NK-92 (cell line): ENCODE results near the gene LCNL1.

Source experiments
- DNase-seq: peaks from one replicate; lab custom pipeline; 2025; ENCODE audit not compliant: unreplicated experiment; lab: John Stamatoyannopoulos, UW

Gene LCNL1

GRCh38 chr9:136946228-136947027, 36.4 kb upstream of the LCNL1 start:
- no peak for DNase-seq

GRCh38 chr9:136947028-136947891, 35.5 kb upstream of the LCNL1 start:
- DNase-seq = no peak

- DNase-seq = no peak
These were observed 34.8 kb upstream of the LCNL1 start for GRCh38 chr9:136947955-136948510.

GRCh38 chr9:136949239-136949816, 33.5 kb upstream of the LCNL1 start:
- DNase-seq = no peak

DNA sequence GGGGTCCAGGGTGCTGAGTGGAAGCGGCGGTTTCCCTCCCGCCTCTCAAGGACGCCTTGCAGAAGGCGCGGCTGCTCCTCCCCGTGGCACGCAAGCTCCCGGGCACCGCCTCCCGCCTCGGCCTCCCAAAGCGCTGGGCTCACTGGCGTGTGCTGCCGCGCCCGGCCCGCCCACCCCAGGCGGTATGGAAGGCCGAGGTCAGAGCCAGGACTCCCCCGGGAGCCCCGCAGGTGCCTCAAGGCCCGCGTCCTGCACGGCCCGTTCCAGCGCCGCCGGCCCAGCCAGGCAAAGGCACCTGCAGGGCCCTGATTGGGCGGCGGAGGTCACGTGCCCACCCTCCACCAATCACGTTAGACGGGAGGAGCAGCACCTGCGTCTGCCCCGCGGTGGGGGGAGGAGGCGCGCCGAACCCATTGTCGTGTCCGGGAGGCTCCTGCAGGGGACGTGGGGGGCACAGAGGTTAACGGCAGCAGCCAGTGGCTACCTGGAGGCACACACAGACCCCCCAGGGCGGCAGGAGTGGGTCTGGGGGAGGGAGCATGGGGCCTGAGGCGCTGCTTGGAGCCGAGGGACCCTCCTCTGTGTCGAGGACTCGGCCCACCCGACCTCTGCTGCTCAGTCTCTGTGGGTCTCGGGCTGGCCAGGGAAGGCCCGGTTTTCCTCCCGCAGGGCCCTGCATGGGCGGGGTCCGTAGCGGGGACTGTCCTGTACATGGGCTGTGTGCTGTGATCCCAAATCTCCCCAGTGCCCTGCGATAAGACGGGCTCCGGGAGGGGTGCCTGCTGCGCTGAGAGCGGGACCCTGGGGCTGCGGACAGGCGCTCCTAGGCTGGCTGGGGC, 32.8 kb upstream of the LCNL1 start:
- DNase-seq = peak; percentile 87

- DNase-seq = no peak
These were observed 32.0 kb upstream of the LCNL1 start for GRCh38 chr9:136950656-136951276.

- no peak for DNase-seq
These were observed 31.1 kb upstream of the LCNL1 start, which contains the start of gene LCN12 for GRCh38 chr9:136951541-136952320. Gene LCN12, plus strand, starts transcription at chr9:136952273. Its CDS starts 55 bp downstream, at chr9:136952328.

- no peak for DNase-seq
These were observed 30.4 kb upstream of the LCNL1 start for GRCh38 chr9:136952321-136952850.

DNA sequence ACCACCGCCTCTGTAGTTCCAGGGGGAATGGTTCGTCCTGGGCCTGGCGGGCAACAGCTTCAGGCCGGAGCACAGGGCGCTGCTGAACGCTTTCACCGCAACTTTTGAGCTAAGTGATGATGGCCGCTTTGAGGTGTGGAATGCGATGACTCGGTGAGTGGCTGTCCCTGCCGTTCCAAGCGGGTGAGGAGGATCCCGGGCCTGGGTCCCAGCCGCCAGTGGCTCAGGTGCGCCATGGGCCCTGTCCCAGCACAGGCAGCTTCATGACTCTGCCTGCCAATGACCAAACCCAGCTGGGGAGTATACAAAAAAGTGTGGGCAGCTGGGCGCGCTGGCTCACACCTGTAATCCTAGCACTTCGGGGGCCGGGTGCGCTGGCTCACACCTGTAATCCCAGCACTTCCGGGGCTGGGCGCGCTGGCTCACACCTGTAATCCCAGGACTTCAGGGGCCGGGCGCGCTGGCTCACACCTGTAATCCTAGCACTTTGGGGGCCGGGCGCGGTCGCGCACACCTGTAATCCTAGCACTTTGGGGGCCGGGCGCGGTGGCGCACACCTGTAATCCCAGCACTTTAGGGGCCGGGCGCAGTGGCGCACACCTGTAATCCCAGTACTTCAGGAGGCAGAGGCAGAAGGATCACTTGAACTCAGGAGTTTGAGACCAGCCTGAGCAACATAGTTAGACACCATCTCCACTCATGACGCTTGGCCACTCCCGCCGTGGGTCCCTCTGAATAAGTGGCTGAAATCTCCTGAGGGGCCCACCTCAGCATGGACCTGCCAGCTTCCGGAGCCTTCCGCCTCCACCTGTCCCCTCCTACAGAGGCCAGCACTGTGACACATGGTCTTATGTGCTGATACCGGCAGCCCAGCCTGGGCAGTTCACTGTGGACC, 29.7 kb upstream of the LCNL1 start:
- DNase-seq = no peak

- no peak for DNase-seq
These were observed 29.0 kb upstream of the LCNL1 start for GRCh38 chr9:136953771-136954269.

GRCh38 chr9:136954270-136955083, 28.3 kb upstream of the LCNL1 start:
- no peak for DNase-seq

- DNase-seq = no peak
These were observed 27.4 kb upstream of the LCNL1 start for GRCh38 chr9:136955202-136955942.

- no peak for DNase-seq
These were observed 26.9 kb upstream of the LCNL1 start for GRCh38 chr9:136955943-136956335.

GRCh38 chr9:136956604-136957003, 26.2 kb upstream of the LCNL1 start:
- no peak for DNase-seq

- DNase-seq = no peak
These were observed 25.3 kb upstream of the LCNL1 start for GRCh38 chr9:136957461-136957860.

- no peak for DNase-seq
These were observed 24.9 kb upstream of the LCNL1 start for GRCh38 chr9:136957901-136958300.
